ENCODE data around the gene KIF5C. TPM values are rescaled to one million over a fixed set of nuclear protein-coding genes. Genes with fewer than 3 reads are reported as not detected.

KIF5C gene
- total RNA-seq, 4 donors from 2014 or later: 0.75 to 3.2 (median 2.3) TPM

DNA sequence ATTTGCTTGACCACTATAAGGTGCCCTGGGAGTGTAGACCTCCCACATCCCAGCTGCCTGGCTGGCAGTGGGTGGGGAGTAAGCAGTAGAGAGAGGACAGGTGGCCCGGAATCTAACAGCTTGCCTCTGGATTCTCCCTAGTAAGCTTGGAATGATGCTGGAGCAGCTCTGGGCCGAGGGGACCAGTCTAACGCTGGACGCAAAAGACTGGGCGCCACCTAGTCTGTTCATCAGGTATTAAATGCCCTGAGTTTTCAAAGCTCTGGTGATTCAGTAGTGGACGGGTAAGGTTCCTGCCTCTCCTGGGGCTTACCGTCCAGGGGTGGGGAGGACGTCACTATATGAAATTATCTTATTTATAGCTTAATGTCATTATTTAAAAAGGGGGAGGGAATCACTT, 162.8 kb downstream of the KIF5C start:
- intact Hi-C loops (cut with DNase I; ENCODE audit: low total_unique reads): no loop called here
- no peaks in the 10 kb centered on the region for H3K36me3 ChIP-seq
- TF ChIP-seq, protein P1, sequence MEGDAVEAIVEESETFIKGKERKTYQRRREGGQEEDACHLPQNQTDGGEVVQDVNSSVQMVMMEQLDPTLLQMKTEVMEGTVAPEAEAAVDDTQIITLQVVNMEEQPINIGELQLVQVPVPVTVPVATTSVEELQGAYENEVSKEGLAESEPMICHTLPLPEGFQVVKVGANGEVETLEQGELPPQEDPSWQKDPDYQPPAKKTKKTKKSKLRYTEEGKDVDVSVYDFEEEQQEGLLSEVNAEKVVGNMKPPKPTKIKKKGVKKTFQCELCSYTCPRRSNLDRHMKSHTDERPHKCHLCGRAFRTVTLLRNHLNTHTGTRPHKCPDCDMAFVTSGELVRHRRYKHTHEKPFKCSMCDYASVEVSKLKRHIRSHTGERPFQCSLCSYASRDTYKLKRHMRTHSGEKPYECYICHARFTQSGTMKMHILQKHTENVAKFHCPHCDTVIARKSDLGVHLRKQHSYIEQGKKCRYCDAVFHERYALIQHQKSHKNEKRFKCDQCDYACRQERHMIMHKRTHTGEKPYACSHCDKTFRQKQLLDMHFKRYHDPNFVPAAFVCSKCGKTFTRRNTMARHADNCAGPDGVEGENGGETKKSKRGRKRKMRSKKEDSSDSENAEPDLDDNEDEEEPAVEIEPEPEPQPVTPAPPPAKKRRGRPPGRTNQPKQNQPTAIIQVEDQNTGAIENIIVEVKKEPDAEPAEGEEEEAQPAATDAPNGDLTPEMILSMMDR (IDR thresholded peaks at IDR 0.05): no peak
- no peak for TF ChIP-seq EP300 (IDR thresholded peaks at IDR 0.05; ENCODE audit: low read depth)
- no peak for TF ChIP-seq POLR2A (IDR thresholded peaks at IDR 0.05)
- no peak for TF ChIP-seq POLR2AphosphoS5 (IDR thresholded peaks at IDR 0.05)
- H3K27ac ChIP-seq: no peak overlapping the region
- peaks cover 19% of the 10 kb centered on the region for H3K27me3 ChIP-seq
- 57 to 83% methylated on average over 5 to 8 of the region's 8 CpGs for WGBS, 2 donors (ENCODE audit: low coverage in 1 of 2)
- no peak for DNase-seq
- peaks cover 0 to 7% (median 2%) of the 10 kb centered on the region in 4 donors for H3K4me1 ChIP-seq
- in situ Hi-C loops (cut with MboI; ENCODE audit: low pct_ligation_motif_present in 1 of 4, low pct_unique_long_range_greater_than_20kb in 1 of 4, low sequenced_read_pairs in 3 of 4): loop anchor here in 1 of 4 donors (25.0 kb wide), 1 partner anchor 274 kb away; no protein-coding TSS in a partner anchor
- H3K4me3 ChIP-seq: peak overlapping the region in 3 of 4 donors; percentile 48 to 52 (median 51)
- H3K9me3 ChIP-seq: no peaks in the 10 kb centered on the region

DNA sequence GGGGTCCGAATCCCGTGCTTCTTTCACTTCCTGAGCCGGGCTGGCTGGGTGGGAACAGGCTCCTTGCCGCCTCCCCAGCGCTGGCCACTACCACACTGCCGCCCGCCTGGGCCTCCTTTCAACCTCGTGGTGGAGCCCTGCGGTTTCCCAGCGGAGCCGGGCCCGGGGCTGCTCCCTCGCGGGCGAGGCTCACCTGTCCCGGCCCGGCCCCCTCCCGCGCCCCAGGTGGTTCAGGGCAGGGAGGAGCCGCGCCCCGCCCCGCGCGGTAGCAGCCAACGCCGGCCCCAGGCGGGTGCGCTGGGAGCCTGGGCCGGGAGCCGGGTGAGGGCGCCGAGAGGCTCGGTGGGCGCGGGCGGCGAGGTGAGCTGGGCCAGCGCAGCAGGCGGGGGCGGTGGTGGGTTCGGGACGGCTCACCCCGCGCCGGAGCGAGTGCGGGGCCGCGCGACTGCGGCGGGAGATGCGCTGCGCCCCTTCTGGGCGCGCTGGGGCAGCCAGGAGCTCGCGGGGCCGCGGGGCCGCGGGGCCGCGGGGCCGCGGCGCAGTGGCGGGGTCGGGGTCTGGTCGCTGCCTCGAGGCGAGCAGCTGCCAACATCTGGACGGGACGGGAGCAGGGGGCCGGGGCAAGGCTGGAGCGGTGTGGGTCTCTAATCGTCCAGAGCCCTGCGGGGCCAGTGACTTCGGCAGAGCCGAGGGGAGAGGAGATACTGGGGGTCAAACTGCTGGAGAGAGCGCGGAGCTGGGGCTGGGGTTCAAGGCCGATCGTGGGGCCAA, 163.6 kb downstream of the KIF5C start, which contains the start of gene LYPD6B:
Gene LYPD6B, plus strand, starts transcription at position 258 of the 771 bp plus-strand sequence. CDS start 92,250 bp downstream, outside the sequence.
- DNase-seq: peak; percentile 75
- H3K27me3 ChIP-seq: peaks cover 19% of the 10 kb centered on the region
- H3K27ac ChIP-seq: no peak within 1 kb of the TSS
- H3K4me3 ChIP-seq: peak within 1 kb of the TSS in 3 of 4 donors; percentile 48 to 52 (median 51)
- 3% methylated on average over 64 of the region's 85 CpGs; no CpG with 5 or more reads in 1 of the 2 donors for WGBS, 2 donors (ENCODE audit: low coverage in 1 of 2)
- intact Hi-C loops (cut with DNase I; ENCODE audit: low total_unique reads): no loop called here
- TF ChIP-seq POLR2AphosphoS5 (IDR thresholded peaks at IDR 0.05): no peak
- no peak for TF ChIP-seq POLR2A (IDR thresholded peaks at IDR 0.05)
- in situ Hi-C loops (cut with MboI; ENCODE audit: low pct_ligation_motif_present in 1 of 4, low pct_unique_long_range_greater_than_20kb in 1 of 4, low sequenced_read_pairs in 3 of 4): loop anchor here in 1 of 4 donors (25.0 kb wide), 1 partner anchor 274 kb away; no protein-coding TSS in a partner anchor
- peaks cover 0 to 7% (median 2%) of the 10 kb centered on the region in 4 donors for H3K4me1 ChIP-seq
- H3K36me3 ChIP-seq: no peaks in the 10 kb centered on the region
- H3K9me3 ChIP-seq: no peaks in the 10 kb centered on the region

DNA sequence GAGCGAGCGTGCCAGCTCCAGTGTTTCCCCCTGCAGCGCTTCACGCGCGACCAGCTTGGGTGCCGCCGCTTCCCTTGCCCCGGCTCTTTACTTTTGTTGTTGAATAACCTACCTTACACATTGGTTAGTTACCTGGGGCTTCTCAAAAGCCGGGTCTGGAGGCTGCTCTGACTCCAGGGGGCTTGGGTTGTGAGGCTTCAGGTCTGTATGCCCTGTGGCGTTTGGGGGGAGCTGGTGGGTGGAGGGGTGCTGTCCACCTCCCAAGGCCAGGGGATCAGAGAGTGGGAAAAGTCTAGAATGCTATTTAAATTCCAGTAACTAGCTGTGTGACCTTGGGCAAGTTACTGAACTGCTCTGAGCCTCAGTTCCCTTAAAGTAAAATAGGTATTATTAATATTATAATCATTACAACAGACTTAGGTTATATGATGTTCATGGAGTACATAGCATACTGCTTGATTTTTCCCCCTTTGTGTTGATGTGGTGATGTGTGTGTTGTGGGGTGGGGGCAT, 164.2 kb downstream of the KIF5C start:
- H3K36me3 ChIP-seq: no peaks in the 10 kb centered on the region
- intact Hi-C loops (cut with DNase I; ENCODE audit: low total_unique reads): no loop called here
- H3K9me3 ChIP-seq: no peaks in the 10 kb centered on the region
- no peak for DNase-seq
- H3K27ac ChIP-seq: no peak overlapping the region
- in situ Hi-C loops (cut with MboI; ENCODE audit: low pct_ligation_motif_present in 1 of 4, low pct_unique_long_range_greater_than_20kb in 1 of 4, low sequenced_read_pairs in 3 of 4): loop anchor here in 1 of 4 donors (25.0 kb wide), 1 partner anchor 273 kb away; no protein-coding TSS in a partner anchor
- WGBS, 2 donors (ENCODE audit: low coverage in 1 of 2): 31 to 50% methylated on average over 1 to 10 of the region's 11 CpGs
- H3K4me1 ChIP-seq: peaks cover 0 to 7% (median 2%) of the 10 kb centered on the region in 4 donors
- no peak for TF ChIP-seq POLR2AphosphoS5 (IDR thresholded peaks at IDR 0.05)
- TF ChIP-seq POLR2A (IDR thresholded peaks at IDR 0.05): no peak
- H3K27me3 ChIP-seq: peaks cover 19% of the 10 kb centered on the region
- H3K4me3 ChIP-seq: peak overlapping the region in 3 of 4 donors; percentile 48 to 52 (median 51)

DNA sequence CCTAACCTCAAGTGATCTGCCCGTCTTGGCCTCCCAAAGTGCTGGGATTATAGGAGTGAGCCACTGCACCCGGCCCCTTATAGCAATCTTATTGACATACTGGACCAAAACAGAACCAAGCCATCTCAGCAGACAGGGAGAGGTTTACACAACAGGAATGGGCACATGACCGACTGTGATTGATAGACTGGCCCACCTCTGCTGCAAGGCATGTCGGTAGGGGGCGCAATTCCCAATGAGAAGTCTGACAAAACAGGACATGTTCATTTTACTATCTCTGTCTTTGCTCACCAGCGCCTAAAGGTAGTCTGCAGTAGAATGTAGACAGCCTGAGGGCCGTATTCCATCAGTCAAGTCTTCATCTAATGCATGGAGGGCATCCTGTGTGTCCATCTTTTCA, 165.4 kb downstream of the KIF5C start:
- H3K27me3 ChIP-seq: peaks cover 19% of the 10 kb centered on the region
- peaks cover 0 to 7% (median 2%) of the 10 kb centered on the region in 4 donors for H3K4me1 ChIP-seq
- intact Hi-C loops (cut with DNase I; ENCODE audit: low total_unique reads) (no loop called here), in situ Hi-C loops (cut with MboI; ENCODE audit: low pct_ligation_motif_present in 1 of 4, low pct_unique_long_range_greater_than_20kb in 1 of 4, low sequenced_read_pairs in 3 of 4) (loop anchor here in 1 of 4 donors (25.0 kb wide), 1 partner anchor 272 kb away; no protein-coding TSS in a partner anchor)
- H3K36me3 ChIP-seq: no peaks in the 10 kb centered on the region
- peak; percentile 45 for DNase-seq
- peaks cover 0 to under 1% of the 10 kb centered on the region in 2 donors for H3K9me3 ChIP-seq
- TF ChIP-seq POLR2A (IDR thresholded peaks at IDR 0.05): no peak
- TF ChIP-seq, protein P1 (IDR thresholded peaks at IDR 0.05): peak; percentile 13 to 45 (median 21)
- 66% methylated on average over 7 of the region's 7 CpGs; no CpG with 5 or more reads in 1 of the 2 donors for WGBS, 2 donors (ENCODE audit: low coverage in 1 of 2)
- no peak overlapping the region for H3K4me3 ChIP-seq
- H3K27ac ChIP-seq: no peak overlapping the region

DNA sequence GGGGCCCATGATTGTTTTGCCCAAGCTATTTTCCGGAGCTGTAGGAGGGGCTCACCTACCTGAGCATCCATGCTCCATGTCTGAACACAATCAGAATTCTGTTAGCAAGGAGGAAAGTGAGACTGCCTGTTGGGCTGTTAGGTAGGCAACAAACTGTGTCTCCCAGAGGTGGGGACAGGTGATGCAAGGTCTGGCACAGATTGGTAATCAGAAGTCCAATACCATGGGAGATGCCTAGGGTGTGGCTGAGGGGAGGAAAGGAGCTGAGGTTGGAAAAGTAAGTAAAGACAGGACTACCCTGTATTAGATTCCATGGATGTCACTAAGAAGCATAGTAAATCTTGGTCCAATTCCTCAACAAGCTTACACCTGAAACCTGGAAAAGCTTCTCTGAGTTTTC, 166.5 kb downstream of the KIF5C start:
- TF ChIP-seq, protein P1 (IDR thresholded peaks at IDR 0.05): no peak
- TF ChIP-seq EP300 (IDR thresholded peaks at IDR 0.05; ENCODE audit: low read depth) (no peak), POLR2AphosphoS5 (IDR thresholded peaks at IDR 0.05) (no peak), POLR2A (IDR thresholded peaks at IDR 0.05) (no peak)
- peaks cover 19% of the 10 kb centered on the region for H3K27me3 ChIP-seq
- H3K4me1 ChIP-seq: peaks cover 0 to 7% (median 2%) of the 10 kb centered on the region in 4 donors
- no peaks in the 10 kb centered on the region for H3K36me3 ChIP-seq
- H3K4me3 ChIP-seq: no peak overlapping the region
- intact Hi-C loops (cut with DNase I; ENCODE audit: low total_unique reads) (no loop called here), in situ Hi-C loops (cut with MboI; ENCODE audit: low pct_ligation_motif_present in 1 of 4, low pct_unique_long_range_greater_than_20kb in 1 of 4, low sequenced_read_pairs in 3 of 4) (loop anchor here in 1 of 4 donors (25.0 kb wide), 1 partner anchor 271 kb away; no protein-coding TSS in a partner anchor)
- 82% methylated on average over 1 of the region's 1 CpG; no CpG with 5 or more reads in 1 of the 2 donors for WGBS, 2 donors (ENCODE audit: low coverage in 1 of 2)
- H3K27ac ChIP-seq: no peak overlapping the region
- peaks cover 4 to 9% of the 10 kb centered on the region in 2 donors for H3K9me3 ChIP-seq
- no peak for DNase-seq
